HepG2 (cell line): Measurements from ENCODE around the gene CLPSL2. TPM values are rescaled to one million over a fixed set of nuclear protein-coding genes. Genes with fewer than 3 reads are reported as not detected.

Source experiments
- BRCA1 ChIP-seq: sonication (generic); formaldehyde crosslinking; IDR thresholded peaks from 2 replicates; pipeline ENCODE4 v1.4.0; 2020; ENCODE audit warnings: missing genetic modification reagents
- CCDC6 ChIP-seq: sonication (generic); formaldehyde crosslinking; IDR thresholded peaks from 2 replicates; pipeline ENCODE4 v1.8.1; 2022; ENCODE audit warnings: mild to moderate bottlenecking, missing genetic modification reagents, moderate library complexity
- CHD4 ChIP-seq: fragments of 200-600 bp; sonication (generic); IDR thresholded peaks from 2 replicates; pipeline ENCODE4 v1.7.0; 2017; ENCODE audit warnings: mild to moderate bottlenecking, low read length, borderline replicate concordance
- FOXP4 ChIP-seq: sonication (generic); formaldehyde crosslinking; IDR thresholded peaks from 2 replicates; pipeline ENCODE4 v1.4.0; 2020; ENCODE audit warnings: missing genetic modification reagents
- HNF4A ChIP-seq: sonication (generic); formaldehyde crosslinking; IDR thresholded peaks from 2 replicates; pipeline ENCODE4 v1.4.0; 2020; ENCODE audit warnings: missing genetic modification reagents
- JARID2 ChIP-seq: sonication (generic); formaldehyde crosslinking; IDR thresholded peaks from 2 replicates; pipeline ENCODE4 v1.8.1; 2023; ENCODE audit warnings: missing genetic modification reagents, inconsistent platforms; ENCODE audit not compliant: insufficient replicate concordance
- JDP2 ChIP-seq: sonication (generic); formaldehyde crosslinking; IDR thresholded peaks from 2 replicates; pipeline ENCODE4 v1.8.1; 2022; ENCODE audit warnings: missing genetic modification reagents, borderline replicate concordance
- LCORL ChIP-seq, 2 experiments: fragments of 450-650 bp in 1 of 2; sonication (generic) in 1 of 2; formaldehyde crosslinking in 1 of 2; IDR thresholded peaks; 2 replicates each; pipeline versions ENCODE4 v1.5.0 to v1.6.1; 2017 to 2020; ENCODE audit warnings: antibody characterized with exemption in 1 of 2, missing genetic modification reagents in 1 of 2
- NFATC3 ChIP-seq: sonication (generic); formaldehyde crosslinking; IDR thresholded peaks from 2 replicates; pipeline ENCODE4 v1.5.1; 2020; ENCODE audit warnings: mild to moderate bottlenecking, missing genetic modification reagents
- PLRG1 ChIP-seq: fragments of 450-650 bp; conservative IDR thresholded peaks from 2 replicates; pipeline ENCODE4 v1.6.1; 2016
- POLR2A ChIP-seq, 2 experiments: IDR thresholded peaks; 2 replicates each; pipeline ENCODE4 v1.6.1; 2011; ENCODE audit warnings: low read depth in 2 of 2, low read length in 2 of 2, mild to moderate bottlenecking in 1 of 2, moderate library complexity in 1 of 2; ENCODE audit not compliant: insufficient read depth in 1 of 2
- TGIF2 ChIP-seq: IDR thresholded peaks from 2 replicates; pipeline ENCODE4 v1.6.1; 2016; ENCODE audit warnings: control low read depth, missing compliant biosample characterization
- ZC3H4 ChIP-seq: sonication (generic); formaldehyde crosslinking; IDR thresholded peaks from 2 replicates; pipeline ENCODE4 v1.4.0; 2020; ENCODE audit warnings: missing genetic modification reagents, borderline replicate concordance
- ZFP82 ChIP-seq: sonication (generic); formaldehyde crosslinking; IDR thresholded peaks from 2 replicates; pipeline ENCODE4 v1.5.1; 2020; ENCODE audit warnings: mild to moderate bottlenecking, missing genetic modification reagents, borderline replicate concordance
- ZKSCAN8 ChIP-seq: IDR thresholded peaks from 2 replicates; pipeline ENCODE4 v1.6.1; 2016; ENCODE audit warnings: borderline replicate concordance, missing genetic modification reagents, missing compliant biosample characterization
- ZNF253 ChIP-seq: sonication (generic); formaldehyde crosslinking; IDR thresholded peaks from 2 replicates; pipeline ENCODE4 v1.8.0; 2022; ENCODE audit warnings: mild to moderate bottlenecking, missing genetic modification reagents, borderline replicate concordance
- ZNF260 ChIP-seq: sonication (generic); formaldehyde crosslinking; IDR thresholded peaks from 2 replicates; pipeline ENCODE4 v1.4.0; 2020; ENCODE audit warnings: missing genetic modification reagents, low read depth, mild to moderate bottlenecking, borderline replicate concordance
- ZNF276 ChIP-seq: sonication (generic); formaldehyde crosslinking; IDR thresholded peaks from 2 replicates; pipeline ENCODE4 v1.4.0; 2020; ENCODE audit warnings: mild to moderate bottlenecking, low read depth, missing genetic modification reagents
- ZNF44 ChIP-seq: sonication (generic); formaldehyde crosslinking; IDR thresholded peaks from 2 replicates; pipeline ENCODE4 v1.5.1; 2020; ENCODE audit warnings: mild to moderate bottlenecking, missing genetic modification reagents
- ZNF468 ChIP-seq: sonication (generic); formaldehyde crosslinking; IDR thresholded peaks from 2 replicates; pipeline ENCODE4 v1.8.0; 2022; ENCODE audit warnings: mild to moderate bottlenecking, moderate library complexity, missing genetic modification reagents
- ZNF616 ChIP-seq: sonication (generic); formaldehyde crosslinking; IDR thresholded peaks from 2 replicates; pipeline ENCODE4 v1.5.0; 2020; ENCODE audit warnings: low read depth, mild to moderate bottlenecking, missing genetic modification reagents
- ZNF713 ChIP-seq: sonication (generic); formaldehyde crosslinking; IDR thresholded peaks from 2 replicates; pipeline ENCODE4 v1.4.0; 2020; ENCODE audit warnings: mild to moderate bottlenecking, missing genetic modification reagents
- ZNF772 ChIP-seq: sonication (generic); formaldehyde crosslinking; IDR thresholded peaks from 2 replicates; pipeline ENCODE4 v1.5.0; 2020; ENCODE audit warnings: mild to moderate bottlenecking, missing genetic modification reagents
- ZNF775 ChIP-seq: sonication (generic); formaldehyde crosslinking; IDR thresholded peaks from 2 replicates; pipeline ENCODE4 v1.4.0; 2020; ENCODE audit warnings: missing genetic modification reagents, mild to moderate bottlenecking, moderate library complexity, borderline replicate concordance
- polyA plus RNA-seq, 8 experiments: library from polyadenylated mRNA; depleted of rRNA in 3 of 8; stranded (reverse) in 7 of 8; unstranded in 1 of 8; fragments of >200 nt; fragmentation: Illumina TruSeq in 4 of 8; extraction: Trizol in 4 of 8; gene quantifications; 2 replicates each; pipeline versions ENCODE4 v1.2.1 to v1.2.3, GENCODE V29; 2011 to 2016; ENCODE audit warnings: low read depth in 4 of 8, missing spikeins in 1 of 8, mixed read lengths in 1 of 8; ENCODE audit not compliant: insufficient read depth in 1 of 8
- total RNA-seq, 5 experiments: library from RNA; depleted of rRNA; stranded (reverse); fragments of >200 nt; fragmentation: Illumina TruSeq; extraction: Trizol; gene quantifications; 2 replicates each; pipeline ENCODE4 v1.2.3, GENCODE V29; 2016; ENCODE audit warnings: low read depth in 1 of 5
- TF ChIP-seq, protein P1 (sequence below): sonication (generic); formaldehyde crosslinking; IDR thresholded peaks from 2 replicates; pipeline ENCODE4 v1.5.1; 2020; ENCODE audit warnings: mild to moderate bottlenecking, missing genetic modification reagents, borderline replicate concordance

CLPSL2 gene
- total and polyA plus RNA-seq, 2 of the 13 experiments (the other 11 are each of a cell fraction or from before 2014, with no cell fraction given) = not detected

GRCh38 chr6:35739645-35740524 lies 36.5 kb upstream of the CLPSL2 start (continued):
- TF ChIP-seq ZNF468 (CRISPR knock-in tag) (no peak), ZNF44 (CRISPR knock-in tag) (peak; percentile 76; the same call in 1 of the 2 replicates), HNF4A (peak; percentile 89), ZNF775 (CRISPR knock-in tag) (no peak), ZNF260 (CRISPR knock-in tag) (no peak), BRCA1 (CRISPR knock-in tag) (no peak), ZNF772 (CRISPR knock-in tag) (no peak), NFATC3 (no peak), ZNF276 (CRISPR knock-in tag) (no peak), PLRG1 (no peak), ZNF713 (CRISPR knock-in tag) (no peak), CCDC6 (CRISPR knock-in tag) (no peak), LCORL (IDR thresholded peaks at IDR 0.05) (0 out of 2 replicates have a peak, but pooled peaks have one; percentile 36), LCORL (CRISPR knock-in tag; IDR thresholded peaks at IDR 0.05) (peak; percentile 61), CHD4 (peak; percentile 64; the same call in 1 of the 2 replicates), ZKSCAN8 (CRISPR knock-in tag) (peak; percentile 29; the same call in 1 of the 2 replicates), JARID2 (CRISPR knock-in tag) (no peak), ZFP82 (CRISPR knock-in tag) (no peak), JDP2 (CRISPR knock-in tag) (no peak), ZC3H4 (no peak), POLR2A (IDR thresholded peaks at IDR 0.05; ENCODE audit: insufficient read depth in 1 of 2, low read depth in 2 of 2, low read length in 2 of 2) (0 out of 4 replicates have a peak, but pooled peaks of 1 of the 2 experiments have one; percentile 33), ZNF253 (no peak), TGIF2 (CRISPR knock-in tag) (peak; percentile 34; the same call in 1 of the 2 replicates), FOXP4 (CRISPR knock-in tag) (peak; percentile 62), ZNF616 (CRISPR knock-in tag) (no peak)
- TF ChIP-seq, protein P1, sequence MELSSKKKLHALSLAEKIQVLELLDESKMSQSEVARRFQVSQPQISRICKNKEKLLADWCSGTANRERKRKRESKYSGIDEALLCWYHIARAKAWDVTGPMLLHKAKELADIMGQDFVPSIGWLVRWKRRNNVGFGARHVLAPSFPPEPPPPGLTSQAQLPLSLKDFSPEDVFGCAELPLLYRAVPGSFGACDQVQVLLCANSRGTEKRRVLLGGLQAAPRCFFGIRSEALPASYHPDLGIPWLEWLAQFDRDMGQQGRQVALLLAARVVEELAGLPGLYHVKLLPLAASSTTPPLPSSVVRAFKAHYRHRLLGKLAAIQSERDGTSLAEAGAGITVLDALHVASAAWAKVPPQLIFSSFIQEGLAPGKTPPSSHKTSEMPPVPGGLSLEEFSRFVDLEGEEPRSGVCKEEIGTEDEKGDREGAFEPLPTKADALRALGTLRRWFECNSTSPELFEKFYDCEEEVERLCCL (CRISPR knock-in tag) = no peak
